CD14-positive monocyte (primary cell): ENCODE results near the gene CUBN. TPM values are rescaled to one million over a fixed set of nuclear protein-coding genes. Genes with fewer than 3 reads are reported as not detected.

Experiments
- DNase-seq, 3 donors: peaks; one replicate each; pipeline ENCODE4 v3.0.0-alpha.2; 2011 to 2022
- H2AFZ ChIP-seq: 2 replicates; pipeline ENCODE4 v1.6.0; 2012; ENCODE audit warnings: mild to moderate bottlenecking, low read depth, low read length, inconsistent platforms; ENCODE audit not compliant: insufficient read depth, poor library complexity, severe bottlenecking
- H3K27ac ChIP-seq, 2 donors: 1 replicate in 1 of 2; 2 replicates in 1 of 2; pipeline ENCODE4 v1.5.1; 2012 to 2013; ENCODE audit warnings: low read length in 2 of 2, control low read depth in 1 of 2, inconsistent platforms in 1 of 2, low read depth in 1 of 2, mild to moderate bottlenecking in 1 of 2
- H3K27me3 ChIP-seq, 2 donors: one replicate each; pipeline versions ENCODE4 v1.6.0 to v1.6.1; 2011 to 2013; ENCODE audit warnings: low read length in 2 of 2; ENCODE audit not compliant: control insufficient read depth in 2 of 2, insufficient read depth in 2 of 2
- H3K36me3 ChIP-seq, 2 donors: replicated peaks in 1 of 2; 1 replicate in 1 of 2; 2 replicates in 1 of 2; pipeline versions ENCODE4 v1.5.1 to v1.6.1; 2012 to 2013; ENCODE audit warnings: low read length in 2 of 2, control low read depth in 1 of 2, inconsistent platforms in 1 of 2, mild to moderate bottlenecking in 1 of 2; ENCODE audit not compliant: insufficient read depth in 2 of 2, control insufficient read depth in 1 of 2
- H3K4me1 ChIP-seq, 2 donors: 1 replicate in 1 of 2; 2 replicates in 1 of 2; pipeline versions ENCODE4 v1.5.1 to v1.6.1; 2012 to 2013; ENCODE audit warnings: low read length in 2 of 2, control low read depth in 1 of 2, inconsistent platforms in 1 of 2, mild to moderate bottlenecking in 1 of 2, moderate library complexity in 1 of 2; ENCODE audit not compliant: insufficient read depth in 2 of 2, control insufficient read depth in 1 of 2
- H3K4me2 ChIP-seq: replicated peaks from 2 replicates; pipeline ENCODE3; 2012; ENCODE audit warnings: low read length, moderate library complexity, mild to moderate bottlenecking; ENCODE audit not compliant: poor library complexity, severe bottlenecking; ENCODE audit errors: extremely low read depth
- H3K4me3 ChIP-seq, 3 experiments: fragments of 200-600 bp in 1 of 3; sonication (generic) in 1 of 3; replicated peaks in 1 of 3; 1 replicate in 2 of 3; 2 replicates in 1 of 3; pipeline ENCODE4 v1.5.1; 2011 to 2013; ENCODE audit warnings: low read length in 3 of 3, mild to moderate bottlenecking in 3 of 3, control low read depth in 2 of 3, low read depth in 2 of 3, inconsistent platforms in 1 of 3, moderate library complexity in 1 of 3
- H3K79me2 ChIP-seq: 2 replicates; pipeline ENCODE4 v1.6.0; 2012; ENCODE audit warnings: mild to moderate bottlenecking, control low read depth, inconsistent platforms, low read length, moderate library complexity; ENCODE audit not compliant: insufficient read depth
- H3K9ac ChIP-seq: 2 replicates; pipeline ENCODE4 v1.6.0; 2017; ENCODE audit warnings: low read length, mild to moderate bottlenecking; ENCODE audit not compliant: insufficient read depth, poor library complexity, severe bottlenecking
- H3K9me3 ChIP-seq, 2 donors: replicated peaks in 1 of 2; 1 replicate in 1 of 2; 2 replicates in 1 of 2; pipeline versions ENCODE4 v1.5.1 to v1.6.1; 2012 to 2013; ENCODE audit warnings: low read length in 2 of 2, control low read depth in 1 of 2; ENCODE audit not compliant: control insufficient read depth in 1 of 2, insufficient read depth in 1 of 2
- H4K20me1 ChIP-seq: 2 replicates; pipeline ENCODE4 v1.6.0; 2012; ENCODE audit warnings: mild to moderate bottlenecking, low read length, control low read depth, moderate library complexity; ENCODE audit not compliant: insufficient read depth
- H3K27ac Mint-ChIP-seq, 7 donors: one replicate each; pipeline ENCODE4 v1.8.0; 2020; ENCODE audit warnings: mild to moderate bottlenecking in 7 of 7, mixed read lengths in 7 of 7, moderate library complexity in 6 of 7, inconsistent platforms in 2 of 7
- H3K27me3 Mint-ChIP-seq, 3 donors: one replicate each; pipeline ENCODE4 v1.8.0; 2021 to 2022; ENCODE audit warnings: low read depth in 3 of 3, mild to moderate bottlenecking in 3 of 3, mixed read lengths in 3 of 3, moderate library complexity in 3 of 3, inconsistent platforms in 1 of 3
- H3K36me3 Mint-ChIP-seq, 2 donors: one replicate each; pipeline ENCODE4 v1.8.0; 2020; ENCODE audit warnings: mixed read lengths in 2 of 2, inconsistent platforms in 1 of 2, mild to moderate bottlenecking in 1 of 2
- H3K4me1 Mint-ChIP-seq: one replicate; pipeline ENCODE4 v1.8.0; 2020; ENCODE audit warnings: mild to moderate bottlenecking, mixed read lengths
- H3K4me3 Mint-ChIP-seq, 2 donors: one replicate each; pipeline ENCODE4 v1.8.0; 2020; ENCODE audit warnings: mild to moderate bottlenecking in 2 of 2, mixed read lengths in 2 of 2, moderate library complexity in 1 of 2
- H3K9me3 Mint-ChIP-seq, 7 donors: one replicate each; pipeline ENCODE4 v1.8.0; 2020 to 2022; ENCODE audit warnings: mixed read lengths in 7 of 7, mild to moderate bottlenecking in 6 of 7, moderate library complexity in 6 of 7, inconsistent platforms in 2 of 7
- CTCF ChIP-seq: fragments of 200-600 bp; IDR thresholded peaks from one replicate; pipeline ENCODE4 v1.8.0; 2022; ENCODE audit warnings: antibody characterized with exemption, mild to moderate bottlenecking
- WGBS: methylation state at CpG from one replicate; pipeline ENCODE4 v1.1.5; 2013; ENCODE audit warnings: missing lambda C conversion rate; ENCODE audit not compliant: insufficient coverage; 5-methylcytosine and 5-hydroxymethylcytosine counted together
- intact Hi-C, 2 donors: fragments of 100-400 bp; cut with micrococcal nuclease; formaldehyde crosslinking; loops; one replicate each; pipeline versions ENCODE4 v1.15.0 to v1.15.1; 2023
- polyA plus RNA-seq, 3 donors: library from polyadenylated mRNA; depleted of rRNA in 1 of 3; unstranded in 2 of 3; stranded (reverse) in 1 of 3; fragments of 300-500 nt in 2 of 3; fragments of >200 nt in 1 of 3; fragmentation: Illumina TruSeq in 2 of 3; gene quantifications; 1 replicate in 2 of 3; 2 replicates in 1 of 3; pipeline ENCODE4 v1.2.3, GENCODE V29; 2012 to 2021

CUBN gene
- polyA plus RNA-seq, 3 donors, result 0.95 TPM; not detected in 2

- H3K9me3 Mint-ChIP-seq, result no peaks in the 10 kb centered on the region
- Histone ChIP-seq H3K9me3 (no peaks in the 10 kb centered on the region), H3K9ac (no peak overlapping the region), H3K4me2 (peak overlapping the region; percentile 95), H3K79me2 (peaks cover 53% of the 10 kb centered on the region), H2AFZ (no peak overlapping the region), H3K27me3 (peaks cover 0 to 2% of the 10 kb centered on the region in 2 donors), H3K4me1 (peaks cover 40 to 51% of the 10 kb centered on the region in 2 donors), H3K27ac (no peak overlapping the region), H4K20me1 (peaks cover 4% of the 10 kb centered on the region), H3K36me3 (peaks cover 0 to 6% of the 10 kb centered on the region in 2 donors), H3K4me3 (peak overlapping the region in 1 of 3 experiments; percentile 93)
- intact Hi-C loops, result loop anchor here in 1 of 2 donors (10.0 kb wide), 1 partner anchor 1839 kb away; the partner anchor contains the start of genes ARL5B and NSUN6
- H3K27ac Mint-ChIP-seq, result peak overlapping the region in 4 of 7 donors; percentile 9 to 86 (median 32)
- peaks cover 0 to 10% (median 5%) of the 10 kb centered on the region in 3 donors for H3K27me3 Mint-ChIP-seq
- H3K36me3 Mint-ChIP-seq, result peaks cover 20 to 21% of the 10 kb centered on the region in 2 donors
- DNase-seq, result peak in 2 of 3 donors; percentile 10 to 32
- WGBS, result 80% methylated on average over 1 of the region's 4 CpGs
- peaks cover 57% of the 10 kb centered on the region for H3K4me1 Mint-ChIP-seq
- no peak for TF ChIP-seq CTCF
- peak overlapping the region; percentile 56 to 67 for H3K4me3 Mint-ChIP-seq
Observed at GRCh38 chr10:16816171-16816570, 313.4 kb downstream of the CUBN start.

- Histone ChIP-seq H3K9me3 (no peaks in the 10 kb centered on the region), H3K27me3 (peaks cover 0 to under 1% of the 10 kb centered on the region in 2 donors), H3K4me1 (peaks cover 26 to 36% of the 10 kb centered on the region in 2 donors), H2AFZ (no peak overlapping the region), H3K9ac (no peak overlapping the region), H3K27ac (no peak overlapping the region), H3K79me2 (peaks cover 62% of the 10 kb centered on the region), H4K20me1 (peaks cover 15% of the 10 kb centered on the region), H3K4me2 (no peak overlapping the region), H3K36me3 (peaks cover 0 to 15% of the 10 kb centered on the region in 2 donors), H3K4me3 (no peak overlapping the region)
- Mint-ChIP-seq H3K4me1 (peaks cover 42% of the 10 kb centered on the region), H3K9me3 (no peaks in the 10 kb centered on the region), H3K27me3 (peaks cover 0 to 8% (median under 1%) of the 10 kb centered on the region in 3 donors), H3K4me3 (no peak overlapping the region), H3K27ac (no peak overlapping the region), H3K36me3 (peaks cover 25 to 28% of the 10 kb centered on the region in 2 donors)
- no peak for DNase-seq
- WGBS, result no CpG with 5 or more reads among the region's 3 CpGs
- TF ChIP-seq CTCF, result no peak
- intact Hi-C loops, result loop anchor here in 1 of 2 donors (10.0 kb wide), 1 partner anchor 1841 kb away; the partner anchor contains the start of genes ARL5B and NSUN6
Observed at GRCh38 chr10:16814012-16814411, 315.6 kb downstream of the CUBN start.
